Caco-2 (cell line): ENCODE data around the gene RAC2. TPM values are rescaled to one million over a fixed set of nuclear protein-coding genes. Genes with fewer than 3 reads are reported as not detected.

Source experiments
- BruUV-seq: library from RNA; stranded (reverse); fragments of 400-500 nt; replicated peaks from 2 replicates; lab custom pipeline; 2021; lab: Mats Ljungman, UMichigan
- CTCF ChIA-PET: fragments of 300-600 bp; sonication (Branson Sonifier 250); formaldehyde crosslinking; loops from one replicate; lab custom pipeline; 2022; ENCODE audit warnings: antibody characterized with exemption; lab: Charles Lee
- POLR2A ChIA-PET: fragments of 300-600 bp; sonication (Branson Sonifier 250); formaldehyde crosslinking; loops from one replicate; lab custom pipeline; 2022; ENCODE audit warnings: antibody characterized with exemption; lab: Charles Lee
- DNase-seq, 2 experiments: peaks; one replicate each; pipeline versions ENCODE4 v3.0.0 to v3.0.0-alpha.2; 2020 to 2022
- H3K27me3 ChIP-seq: replicated peaks from 2 replicates; pipeline ENCODE4 v1.6.0; 2011; ENCODE audit warnings: low read length; ENCODE audit not compliant: control insufficient read depth, insufficient read depth
- H3K36me3 ChIP-seq: 2 replicates; pipeline ENCODE4 v1.5.1; 2011; ENCODE audit warnings: low read length; ENCODE audit not compliant: control insufficient read depth, insufficient read depth
- H3K4me1 ChIP-seq: fragments of 250-450 bp; sonication (Bioruptor Pico); 2 replicates; pipeline ENCODE4 v1.5.1; 2020; ENCODE audit warnings: mild to moderate bottlenecking
- H3K4me3 ChIP-seq: 2 replicates; pipeline ENCODE4 v1.5.1; 2011; ENCODE audit warnings: low read depth, mild to moderate bottlenecking, control low read depth, low read length
- H3K9me3 ChIP-seq: fragments of 250-450 bp; sonication (Bioruptor Pico); 2 replicates; pipeline ENCODE4 v1.5.1; 2020; ENCODE audit warnings: mild to moderate bottlenecking, moderate library complexity
- H3K27ac Mint-ChIP-seq: one replicate; pipeline ENCODE4 v1.8.0; 2022; ENCODE audit warnings: mixed read lengths; ENCODE audit not compliant: unreplicated experiment
- H3K27me3 Mint-ChIP-seq: one replicate; pipeline ENCODE4 v1.8.0; 2022; ENCODE audit warnings: mixed read lengths; ENCODE audit not compliant: insufficient read depth, unreplicated experiment
- H3K36me3 Mint-ChIP-seq: one replicate; pipeline ENCODE4 v1.8.0; 2022; ENCODE audit warnings: mild to moderate bottlenecking, mixed read lengths; ENCODE audit not compliant: insufficient read depth, unreplicated experiment
- H3K4me1 Mint-ChIP-seq: one replicate; pipeline ENCODE4 v1.8.0; 2022; ENCODE audit warnings: low read depth, mixed read lengths; ENCODE audit not compliant: unreplicated experiment
- H3K4me3 Mint-ChIP-seq: one replicate; pipeline ENCODE4 v1.8.0; 2022; ENCODE audit warnings: mild to moderate bottlenecking, moderate library complexity, mixed read lengths; ENCODE audit not compliant: unreplicated experiment
- H3K9me3 Mint-ChIP-seq: one replicate; pipeline ENCODE4 v1.8.0; 2022; ENCODE audit warnings: mixed read lengths; ENCODE audit not compliant: unreplicated experiment
- CTCF ChIP-seq, 2 experiments: fragments of 200-600 bp in 1 of 2; IDR thresholded peaks; 1 replicate in 1 of 2; 2 replicates in 1 of 2; pipeline versions ENCODE4 v1.5.1 to v1.8.0; 2011 to 2022; ENCODE audit warnings: antibody characterized with exemption in 1 of 2, control low read depth in 1 of 2, inconsistent platforms in 1 of 2, low read depth in 1 of 2, low read length in 1 of 2, mild to moderate bottlenecking in 1 of 2, moderate library complexity in 1 of 2; ENCODE audit not compliant: insufficient read depth in 1 of 2, severe bottlenecking in 1 of 2, unreplicated experiment in 1 of 2
- intact Hi-C: fragments of 100-400 bp; cut with micrococcal nuclease; formaldehyde crosslinking; loops from one replicate; pipeline ENCODE4 v1.10.0; 2022; ENCODE audit not compliant: unreplicated experiment
- total RNA-seq: library from RNA; stranded (reverse); gene quantifications from 2 replicates; pipeline ENCODE4 v1.2.3, GENCODE V29; 2022

RAC2 gene
- total RNA-seq, 1 experiment from 2014 or later = 0.25 TPM

GRCh38 chr22:37188901-37189466 is 55.1 kb downstream of the RAC2 start:
- Histone ChIP-seq H3K4me1 (peaks cover 64% of the 10 kb centered on the region), H3K4me3 (no peak overlapping the region), H3K9me3 (peaks cover 11% of the 10 kb centered on the region), H3K36me3 (no peaks in the 10 kb centered on the region), H3K27me3 (no peaks in the 10 kb centered on the region)
- H3K4me3 Mint-ChIP-seq = no peak overlapping the region
- no peak for TF ChIP-seq CTCF (IDR thresholded peaks at IDR 0.05; ENCODE audit: insufficient read depth in 1 of 2, low read depth in 1 of 2, low read length in 1 of 2, severe bottlenecking in 1 of 2, unreplicated experiment in 1 of 2)
- no peaks in the 10 kb centered on the region for H3K9me3 Mint-ChIP-seq
- BruUV-seq = no TSS peak
- H3K36me3 Mint-ChIP-seq = peaks cover 24% of the 10 kb centered on the region
- intact Hi-C loops = no loop called here
- DNase-seq = no peak
- H3K27me3 Mint-ChIP-seq = no peaks in the 10 kb centered on the region
- peak overlapping the region; percentile 31 for H3K27ac Mint-ChIP-seq
- peaks cover 43% of the 10 kb centered on the region for H3K4me1 Mint-ChIP-seq
- ChIA-PET POLR2A (interaction anchor here (0.6 kb wide), 1 partner anchor 37 kb away, joined by 4 read pairs; no protein-coding TSS in a partner anchor), CTCF (interaction anchor here (0.6 kb wide), 1 partner anchor 10 kb away, joined by 3 read pairs; no protein-coding TSS in a partner anchor)

GRCh38 chr22:37187891-37188761 is 55.9 kb downstream of the RAC2 start, which contains the start of gene C1QTNF6:
C1QTNF6 (minus strand) TSS chr22:37188247; CDS start chr22:37188213, 34 bp downstream.
- intact Hi-C loops = no loop called here
- no TSS peak for BruUV-seq
- H3K4me3 ChIP-seq = no peak within 1 kb of the TSS
- Mint-ChIP-seq H3K4me3 (peak within 1 kb of the TSS; percentile 58), H3K27ac (no peak within 1 kb of the TSS), H3K27me3 (no peaks in the 10 kb centered on the region), H3K4me1 (peaks cover 43% of the 10 kb centered on the region), H3K36me3 (peaks cover 24% of the 10 kb centered on the region), H3K9me3 (no peaks in the 10 kb centered on the region)
- H3K9me3 ChIP-seq = peaks cover 7% of the 10 kb centered on the region
- H3K27me3 ChIP-seq = no peaks in the 10 kb centered on the region
- H3K36me3 ChIP-seq = no peaks in the 10 kb centered on the region
- ChIA-PET POLR2A (interaction anchor here (0.5 kb wide), 1 partner anchor 169 kb away, joined by 3 read pairs; the partner anchor contains the start of gene TST), CTCF (interaction anchor here (0.6 to 1.0 kb wide), 3 partner anchors 11 to 110 kb away, joined by 3 to 7 read pairs (median 4); no protein-coding TSS in a partner anchor)
- TF ChIP-seq CTCF (IDR thresholded peaks at IDR 0.05; ENCODE audit: insufficient read depth in 1 of 2, low read depth in 1 of 2, low read length in 1 of 2, severe bottlenecking in 1 of 2, unreplicated experiment in 1 of 2) = no peak
- no peak for DNase-seq
- peaks cover 62% of the 10 kb centered on the region for H3K4me1 ChIP-seq

GRCh38 chr22:37187552-37187890 is 56.5 kb downstream of the RAC2 start:
- CTCF ChIA-PET = interaction anchor here (0.6 to 1.0 kb wide), 2 partner anchors 25 to 109 kb away, joined by 4 to 7 read pairs; no protein-coding TSS in a partner anchor
- no peak overlapping the region for H3K4me3 ChIP-seq
- H3K9me3 Mint-ChIP-seq = no peaks in the 10 kb centered on the region
- H3K9me3 ChIP-seq = peaks cover 1% of the 10 kb centered on the region; the same call in 1 of the 2 replicates
- H3K36me3 ChIP-seq = no peaks in the 10 kb centered on the region
- peaks cover 43% of the 10 kb centered on the region for H3K4me1 Mint-ChIP-seq
- POLR2A ChIA-PET = no interaction called here
- no peak for TF ChIP-seq CTCF (IDR thresholded peaks at IDR 0.05; ENCODE audit: insufficient read depth in 1 of 2, low read depth in 1 of 2, low read length in 1 of 2, severe bottlenecking in 1 of 2, unreplicated experiment in 1 of 2)
- DNase-seq = no peak
- no TSS peak for BruUV-seq
- intact Hi-C loops = no loop called here
- H3K4me1 ChIP-seq = peaks cover 56% of the 10 kb centered on the region
- no peaks in the 10 kb centered on the region for H3K27me3 ChIP-seq
- peak overlapping the region; percentile 58 for H3K4me3 Mint-ChIP-seq
- peaks cover 24% of the 10 kb centered on the region for H3K36me3 Mint-ChIP-seq
- H3K27me3 Mint-ChIP-seq = no peaks in the 10 kb centered on the region
- no peak overlapping the region for H3K27ac Mint-ChIP-seq
